GM12872 (cell line): ENCODE data around the gene PRKG1.

Experiments used
- TF ChIP-seq, protein P1 (sequence below): IDR thresholded peaks from 3 replicates; pipeline ENCODE4 v1.5.1; 2011; ENCODE audit warnings: low read depth, mild to moderate bottlenecking, low read length, moderate library complexity; ENCODE audit not compliant: insufficient read depth

PRKG1 gene

DNA sequence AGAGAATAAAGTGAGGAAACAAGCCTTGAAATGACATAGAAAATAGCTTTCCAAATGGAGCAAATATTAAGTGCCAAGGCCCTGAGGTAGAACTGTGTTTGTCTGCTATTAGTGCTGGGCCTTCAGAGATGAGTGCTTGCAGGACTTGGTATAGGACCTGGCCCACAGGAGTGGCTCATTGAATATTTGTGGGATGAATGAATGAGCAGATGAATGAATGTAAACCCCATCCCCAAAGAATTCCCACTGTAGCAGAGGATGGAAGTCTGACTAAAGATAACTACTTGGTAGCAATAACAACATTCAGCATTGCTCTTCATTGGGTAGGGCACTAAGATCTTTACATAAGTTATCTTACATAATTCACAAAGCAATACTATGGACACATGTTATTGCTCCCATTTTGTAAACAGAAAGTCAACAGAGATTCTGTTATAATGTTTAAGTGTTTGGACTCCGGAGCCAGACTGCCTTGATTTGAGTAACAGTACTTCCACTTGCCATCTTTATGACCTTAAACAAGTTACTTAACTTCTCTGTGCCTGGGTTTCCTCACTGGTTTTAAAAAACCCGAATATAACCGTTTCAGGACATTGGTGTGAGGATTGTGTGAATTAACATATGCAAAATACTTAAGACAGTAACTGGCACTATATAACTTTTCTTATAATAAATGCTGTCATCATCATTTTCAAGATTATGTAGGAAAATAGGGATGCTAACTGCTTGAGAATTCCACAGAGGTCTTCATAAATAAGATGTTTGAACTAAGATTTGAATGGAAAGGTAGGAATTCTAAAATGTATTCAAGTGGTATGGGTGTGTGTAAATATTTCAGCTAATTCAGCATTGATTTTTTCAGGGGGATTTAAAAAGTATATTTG lies 141.9 kb downstream of the PRKG1 start:
- TF ChIP-seq, protein P1, sequence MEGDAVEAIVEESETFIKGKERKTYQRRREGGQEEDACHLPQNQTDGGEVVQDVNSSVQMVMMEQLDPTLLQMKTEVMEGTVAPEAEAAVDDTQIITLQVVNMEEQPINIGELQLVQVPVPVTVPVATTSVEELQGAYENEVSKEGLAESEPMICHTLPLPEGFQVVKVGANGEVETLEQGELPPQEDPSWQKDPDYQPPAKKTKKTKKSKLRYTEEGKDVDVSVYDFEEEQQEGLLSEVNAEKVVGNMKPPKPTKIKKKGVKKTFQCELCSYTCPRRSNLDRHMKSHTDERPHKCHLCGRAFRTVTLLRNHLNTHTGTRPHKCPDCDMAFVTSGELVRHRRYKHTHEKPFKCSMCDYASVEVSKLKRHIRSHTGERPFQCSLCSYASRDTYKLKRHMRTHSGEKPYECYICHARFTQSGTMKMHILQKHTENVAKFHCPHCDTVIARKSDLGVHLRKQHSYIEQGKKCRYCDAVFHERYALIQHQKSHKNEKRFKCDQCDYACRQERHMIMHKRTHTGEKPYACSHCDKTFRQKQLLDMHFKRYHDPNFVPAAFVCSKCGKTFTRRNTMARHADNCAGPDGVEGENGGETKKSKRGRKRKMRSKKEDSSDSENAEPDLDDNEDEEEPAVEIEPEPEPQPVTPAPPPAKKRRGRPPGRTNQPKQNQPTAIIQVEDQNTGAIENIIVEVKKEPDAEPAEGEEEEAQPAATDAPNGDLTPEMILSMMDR: no peak

DNA sequence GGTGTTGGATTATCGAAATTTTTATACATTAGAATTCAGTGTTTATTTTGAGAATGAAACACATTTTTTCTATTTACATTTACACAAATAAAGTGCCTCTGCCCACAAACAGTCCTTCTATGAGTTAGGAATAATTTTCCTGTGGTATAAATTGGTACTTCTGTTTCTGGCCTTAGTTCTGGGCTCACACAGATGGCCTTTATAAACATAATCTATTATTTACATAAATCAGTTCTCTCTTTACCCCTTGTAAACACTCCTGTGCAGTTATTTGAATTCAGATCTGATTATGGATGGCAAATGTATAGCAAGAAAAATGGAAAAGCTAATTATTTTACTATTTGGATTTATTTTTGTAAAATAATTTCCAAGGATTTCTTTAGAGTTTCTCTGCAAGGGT lies 143.2 kb downstream of the PRKG1 start:
- TF ChIP-seq, protein P1: no peak

DNA sequence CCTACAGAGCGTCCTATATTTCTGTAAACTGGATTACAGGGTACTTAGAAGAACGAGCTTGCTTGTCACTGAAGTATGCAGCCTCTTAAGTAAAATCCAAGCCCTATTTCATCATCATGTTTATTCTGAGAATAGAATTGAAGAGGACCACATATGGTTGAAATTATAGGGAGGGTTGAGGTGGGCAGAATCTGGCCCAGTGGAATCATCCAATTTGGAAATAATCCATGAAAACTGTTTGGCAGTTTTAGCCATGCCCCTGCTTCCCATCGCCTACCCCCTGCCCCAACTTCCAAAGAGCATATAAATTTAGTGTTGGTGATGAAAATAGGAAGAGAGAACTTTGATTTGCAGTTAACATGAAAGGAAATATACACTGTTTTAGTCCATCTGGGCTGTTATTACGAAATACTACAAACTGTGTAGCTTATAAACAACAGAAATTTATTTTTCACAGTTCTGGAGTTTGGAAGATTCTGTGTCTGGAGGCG lies 150.4 kb downstream of the PRKG1 start:
- TF ChIP-seq, protein P1: no peak

DNA sequence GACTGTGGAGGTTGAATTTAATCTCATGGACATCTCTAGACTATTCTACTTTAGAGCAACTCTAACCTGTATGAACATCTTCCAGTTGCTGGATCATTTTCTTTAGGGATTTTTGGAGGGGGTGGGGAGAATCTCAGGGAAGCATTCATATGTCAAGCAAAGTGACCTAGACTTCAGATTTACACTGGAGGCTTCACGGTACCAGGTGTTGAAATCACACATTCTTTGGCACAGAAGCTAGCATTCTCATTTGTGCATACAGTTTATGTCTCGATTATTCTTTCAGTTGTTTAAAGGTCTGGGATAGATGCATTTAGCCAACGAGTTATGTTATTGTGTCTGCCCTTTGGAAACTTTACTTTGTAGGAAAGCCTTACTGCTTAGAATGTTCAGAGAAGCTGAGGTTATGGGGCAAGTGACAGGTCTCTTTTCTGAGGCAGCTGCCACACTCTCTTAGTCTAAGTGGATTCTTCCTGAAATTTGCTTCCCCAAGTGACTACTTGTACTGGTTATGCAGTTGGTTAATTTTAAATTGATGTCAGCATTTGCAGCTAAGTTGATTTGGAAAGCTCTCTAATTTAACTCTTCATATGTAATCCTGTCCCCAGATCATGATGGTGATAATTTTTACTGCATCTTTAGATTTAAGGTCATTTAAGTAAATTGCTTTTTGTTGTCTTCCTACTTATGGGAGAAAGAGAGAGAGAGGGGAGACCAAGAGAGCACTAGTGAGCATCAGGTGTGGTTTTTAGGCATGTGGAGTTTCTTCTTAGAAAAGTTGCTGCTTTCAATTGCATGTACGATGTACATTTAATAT lies 153.8 kb downstream of the PRKG1 start:
- TF ChIP-seq, protein P1: no peak

DNA sequence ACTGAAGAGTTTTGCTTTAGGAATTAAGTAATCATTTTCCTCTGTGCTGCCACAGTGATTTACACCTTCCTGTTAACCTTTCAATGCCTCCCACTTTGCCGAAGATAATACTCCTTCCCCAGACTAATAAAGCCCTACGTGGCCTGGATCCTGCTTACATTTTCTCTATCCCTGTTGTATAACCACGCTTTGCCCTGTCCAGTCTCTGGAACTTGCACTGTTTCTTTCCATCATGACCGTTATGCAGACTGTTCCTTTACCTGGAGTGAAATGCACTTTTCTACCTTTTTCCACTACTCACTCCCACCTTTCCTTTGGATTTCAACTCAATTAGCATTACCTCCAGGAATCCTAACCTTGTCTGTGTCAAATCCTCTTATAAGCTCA lies 154.4 kb downstream of the PRKG1 start:
- TF ChIP-seq, protein P1: no peak

DNA sequence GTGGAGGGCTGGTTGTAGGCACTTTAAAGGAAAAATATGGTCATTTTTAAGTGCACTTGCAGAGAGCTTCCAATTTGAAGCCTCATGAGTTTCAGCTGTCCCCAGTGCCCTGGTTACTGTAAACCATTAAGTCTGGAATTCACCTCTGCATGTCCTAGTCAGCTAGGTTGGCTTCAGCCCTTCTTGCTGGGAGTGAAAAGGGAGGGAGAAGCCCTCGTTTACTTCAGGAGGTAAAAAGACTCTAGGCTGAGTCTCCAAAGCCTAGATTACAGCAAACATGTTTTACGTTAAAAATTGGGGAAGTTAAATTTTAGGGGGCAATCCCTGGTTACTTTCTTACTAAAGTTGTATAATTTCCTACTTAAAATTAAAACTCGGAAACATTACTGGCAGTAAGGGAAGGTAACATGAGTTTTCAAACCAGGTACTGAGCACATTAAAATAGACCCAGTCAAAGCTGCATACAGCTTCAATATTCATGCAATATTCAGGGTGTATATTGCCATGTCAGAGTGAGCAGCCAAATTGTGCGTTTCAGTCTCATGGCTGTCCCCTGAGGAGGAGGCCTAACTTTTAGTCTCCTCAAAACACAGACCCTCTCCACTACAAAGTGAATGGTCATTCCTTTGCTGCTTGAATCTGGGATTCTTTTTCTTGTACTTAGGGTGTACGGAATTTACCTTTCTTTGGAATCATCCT lies 156.7 kb downstream of the PRKG1 start:
- TF ChIP-seq, protein P1: no peak

DNA sequence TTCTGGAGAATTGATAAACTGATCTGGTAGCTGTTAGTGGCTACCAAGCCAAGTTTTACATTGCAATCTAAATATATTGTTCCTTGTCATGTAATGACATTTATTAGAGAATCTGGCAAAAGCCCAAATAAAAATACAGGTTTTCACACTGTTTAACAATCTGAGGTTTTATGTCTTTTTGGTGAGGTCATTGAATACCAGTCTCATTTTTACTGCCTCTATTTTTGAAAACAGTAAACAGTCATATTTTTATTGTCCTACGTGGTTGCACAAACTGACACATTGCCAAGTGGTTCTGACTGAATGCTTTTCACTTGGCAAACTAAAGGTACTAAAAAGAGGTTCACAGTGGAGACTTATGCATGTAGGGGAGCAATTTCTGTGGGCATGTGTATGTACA lies 157.5 kb downstream of the PRKG1 start:
- TF ChIP-seq, protein P1: no peak
